CD14-positive monocyte (primary cell): ENCODE data around the gene PLD6. TPM values are rescaled to one million over a fixed set of nuclear protein-coding genes. Genes with fewer than 3 reads are reported as not detected.

Experiments used
- DNase-seq, 3 donors: peaks; one replicate each; pipeline ENCODE4 v3.0.0-alpha.2; 2011 to 2022
- H2AFZ ChIP-seq: 2 replicates; pipeline ENCODE4 v1.6.0; 2012; ENCODE audit warnings: mild to moderate bottlenecking, low read depth, low read length, inconsistent platforms; ENCODE audit not compliant: insufficient read depth, poor library complexity, severe bottlenecking
- H3K27ac ChIP-seq, 2 donors: 1 replicate in 1 of 2; 2 replicates in 1 of 2; pipeline ENCODE4 v1.5.1; 2012 to 2013; ENCODE audit warnings: low read length in 2 of 2, control low read depth in 1 of 2, inconsistent platforms in 1 of 2, low read depth in 1 of 2, mild to moderate bottlenecking in 1 of 2
- H3K27me3 ChIP-seq, 2 donors: one replicate each; pipeline versions ENCODE4 v1.6.0 to v1.6.1; 2011 to 2013; ENCODE audit warnings: low read length in 2 of 2; ENCODE audit not compliant: control insufficient read depth in 2 of 2, insufficient read depth in 2 of 2
- H3K36me3 ChIP-seq, 2 donors: replicated peaks in 1 of 2; 1 replicate in 1 of 2; 2 replicates in 1 of 2; pipeline versions ENCODE4 v1.5.1 to v1.6.1; 2012 to 2013; ENCODE audit warnings: low read length in 2 of 2, control low read depth in 1 of 2, inconsistent platforms in 1 of 2, mild to moderate bottlenecking in 1 of 2; ENCODE audit not compliant: insufficient read depth in 2 of 2, control insufficient read depth in 1 of 2
- H3K4me1 ChIP-seq, 2 donors: 1 replicate in 1 of 2; 2 replicates in 1 of 2; pipeline versions ENCODE4 v1.5.1 to v1.6.1; 2012 to 2013; ENCODE audit warnings: low read length in 2 of 2, control low read depth in 1 of 2, inconsistent platforms in 1 of 2, mild to moderate bottlenecking in 1 of 2, moderate library complexity in 1 of 2; ENCODE audit not compliant: insufficient read depth in 2 of 2, control insufficient read depth in 1 of 2
- H3K4me2 ChIP-seq: replicated peaks from 2 replicates; pipeline ENCODE3; 2012; ENCODE audit warnings: low read length, moderate library complexity, mild to moderate bottlenecking; ENCODE audit not compliant: poor library complexity, severe bottlenecking; ENCODE audit errors: extremely low read depth
- H3K4me3 ChIP-seq, 3 experiments: fragments of 200-600 bp in 1 of 3; sonication (generic) in 1 of 3; replicated peaks in 1 of 3; 1 replicate in 2 of 3; 2 replicates in 1 of 3; pipeline ENCODE4 v1.5.1; 2011 to 2013; ENCODE audit warnings: low read length in 3 of 3, mild to moderate bottlenecking in 3 of 3, control low read depth in 2 of 3, low read depth in 2 of 3, inconsistent platforms in 1 of 3, moderate library complexity in 1 of 3
- H3K79me2 ChIP-seq: 2 replicates; pipeline ENCODE4 v1.6.0; 2012; ENCODE audit warnings: mild to moderate bottlenecking, control low read depth, inconsistent platforms, low read length, moderate library complexity; ENCODE audit not compliant: insufficient read depth
- H3K9ac ChIP-seq: 2 replicates; pipeline ENCODE4 v1.6.0; 2017; ENCODE audit warnings: low read length, mild to moderate bottlenecking; ENCODE audit not compliant: insufficient read depth, poor library complexity, severe bottlenecking
- H3K9me3 ChIP-seq, 2 donors: replicated peaks in 1 of 2; 1 replicate in 1 of 2; 2 replicates in 1 of 2; pipeline versions ENCODE4 v1.5.1 to v1.6.1; 2012 to 2013; ENCODE audit warnings: low read length in 2 of 2, control low read depth in 1 of 2; ENCODE audit not compliant: control insufficient read depth in 1 of 2, insufficient read depth in 1 of 2
- H4K20me1 ChIP-seq: 2 replicates; pipeline ENCODE4 v1.6.0; 2012; ENCODE audit warnings: mild to moderate bottlenecking, low read length, control low read depth, moderate library complexity; ENCODE audit not compliant: insufficient read depth
- H3K27ac Mint-ChIP-seq, 7 donors: one replicate each; pipeline ENCODE4 v1.8.0; 2020; ENCODE audit warnings: mild to moderate bottlenecking in 7 of 7, mixed read lengths in 7 of 7, moderate library complexity in 6 of 7, inconsistent platforms in 2 of 7
- H3K27me3 Mint-ChIP-seq, 3 donors: one replicate each; pipeline ENCODE4 v1.8.0; 2021 to 2022; ENCODE audit warnings: low read depth in 3 of 3, mild to moderate bottlenecking in 3 of 3, mixed read lengths in 3 of 3, moderate library complexity in 3 of 3, inconsistent platforms in 1 of 3
- H3K36me3 Mint-ChIP-seq, 2 donors: one replicate each; pipeline ENCODE4 v1.8.0; 2020; ENCODE audit warnings: mixed read lengths in 2 of 2, inconsistent platforms in 1 of 2, mild to moderate bottlenecking in 1 of 2
- H3K4me1 Mint-ChIP-seq: one replicate; pipeline ENCODE4 v1.8.0; 2020; ENCODE audit warnings: mild to moderate bottlenecking, mixed read lengths
- H3K4me3 Mint-ChIP-seq, 2 donors: one replicate each; pipeline ENCODE4 v1.8.0; 2020; ENCODE audit warnings: mild to moderate bottlenecking in 2 of 2, mixed read lengths in 2 of 2, moderate library complexity in 1 of 2
- H3K9me3 Mint-ChIP-seq, 7 donors: one replicate each; pipeline ENCODE4 v1.8.0; 2020 to 2022; ENCODE audit warnings: mixed read lengths in 7 of 7, mild to moderate bottlenecking in 6 of 7, moderate library complexity in 6 of 7, inconsistent platforms in 2 of 7
- CTCF ChIP-seq: fragments of 200-600 bp; IDR thresholded peaks from one replicate; pipeline ENCODE4 v1.8.0; 2022; ENCODE audit warnings: antibody characterized with exemption, mild to moderate bottlenecking
- WGBS: methylation state at CpG from one replicate; pipeline ENCODE4 v1.1.5; 2013; ENCODE audit warnings: missing lambda C conversion rate; ENCODE audit not compliant: insufficient coverage; 5-methylcytosine and 5-hydroxymethylcytosine counted together
- intact Hi-C, 2 donors: fragments of 100-400 bp; cut with micrococcal nuclease; formaldehyde crosslinking; loops; one replicate each; pipeline versions ENCODE4 v1.15.0 to v1.15.1; 2023
- polyA plus RNA-seq, 3 donors: library from polyadenylated mRNA; depleted of rRNA in 1 of 3; unstranded in 2 of 3; stranded (reverse) in 1 of 3; fragments of 300-500 nt in 2 of 3; fragments of >200 nt in 1 of 3; fragmentation: Illumina TruSeq in 2 of 3; gene quantifications; 1 replicate in 2 of 3; 2 replicates in 1 of 3; pipeline ENCODE4 v1.2.3, GENCODE V29; 2012 to 2021

PLD6 gene
- polyA plus RNA-seq, 3 donors = 0.16 to 0.76 (median 0.50) TPM

- no peak for TF ChIP-seq CTCF
- peak within 1 kb of the TSS; percentile 76 to 100 for H3K27ac ChIP-seq
- Mint-ChIP-seq H3K4me1 (peaks cover 26% of the 10 kb centered on the region), H3K27me3 (peaks cover 0 to 5% (median 4%) of the 10 kb centered on the region in 3 donors), H3K36me3 (peaks cover 5 to 10% of the 10 kb centered on the region in 2 donors), H3K27ac (peak within 1 kb of the TSS; percentile 94 to 99 (median 99)), H3K4me3 (peak within 1 kb of the TSS; percentile 95 to 97), H3K9me3 (peaks cover 0 to 2% (median 0%) of the 10 kb centered on the region in 7 donors)
- H3K9ac ChIP-seq = peak within 1 kb of the TSS; percentile 99
- H3K36me3 ChIP-seq = peaks cover 7 to 9% of the 10 kb centered on the region in 2 donors
- intact Hi-C loops = loop anchor here (2.0 to 10.0 kb wide), 3 partner anchors 44 to 192 kb away; partner anchors contain the start of genes COPS3 (in 2 of the 2) and MPRIP (in 1 of the 2)
- H2AFZ ChIP-seq = peak within 1 kb of the TSS; percentile 98
- peaks cover 20 to 26% of the 10 kb centered on the region in 2 donors for H3K4me1 ChIP-seq
- peaks cover 38% of the 10 kb centered on the region for H4K20me1 ChIP-seq
- peak; percentile 89 to 93 (median 91) for DNase-seq
- peak within 1 kb of the TSS; percentile 94 to 98 (median 95) for H3K4me3 ChIP-seq
- H3K4me2 ChIP-seq = peak within 1 kb of the TSS; percentile 89
- no peaks in the 10 kb centered on the region for H3K9me3 ChIP-seq
- 0% methylated on average over 27 of the region's 53 CpGs for WGBS
- H3K79me2 ChIP-seq = peaks cover 47% of the 10 kb centered on the region
- H3K27me3 ChIP-seq = no peaks in the 10 kb centered on the region
Measured at GRCh38 chr17:17237026-17237799, 31.1 kb upstream of the PLD6 start, which contains the start of gene FLCN. TSS of gene FLCN (minus strand) at chr17:17237168. CDS start at chr17:17228137, 9,031 bp downstream.

GRCh38 chr17:17236295-17237025, 30.3 kb upstream of the PLD6 start:
- Histone ChIP-seq H3K4me1 (peaks cover 20 to 26% of the 10 kb centered on the region in 2 donors), H3K4me2 (peak overlapping the region; percentile 89), H3K36me3 (peaks cover 15 to 17% of the 10 kb centered on the region in 2 donors), H4K20me1 (peaks cover 45% of the 10 kb centered on the region), H3K9ac (peak overlapping the region; percentile 99), H3K27ac (peak overlapping the region; percentile 76 to 100), H2AFZ (peak overlapping the region; percentile 98), H3K79me2 (peaks cover 47% of the 10 kb centered on the region), H3K4me3 (peak overlapping the region; percentile 94 to 98 (median 95)), H3K27me3 (no peaks in the 10 kb centered on the region), H3K9me3 (no peaks in the 10 kb centered on the region)
- H3K4me1 Mint-ChIP-seq = peaks cover 26% of the 10 kb centered on the region
- DNase-seq = peak; percentile 12 to 29 (median 15)
- peaks cover 0 to 2% (median 0%) of the 10 kb centered on the region in 7 donors for H3K9me3 Mint-ChIP-seq
- H3K27me3 Mint-ChIP-seq = peaks cover 0 to 5% (median 4%) of the 10 kb centered on the region in 3 donors
- peak overlapping the region; percentile 95 to 97 for H3K4me3 Mint-ChIP-seq
- H3K36me3 Mint-ChIP-seq = peaks cover 13 to 18% of the 10 kb centered on the region in 2 donors
- intact Hi-C loops = loop anchor here (2.0 to 10.0 kb wide), 3 partner anchors 44 to 192 kb away; partner anchors contain the start of genes COPS3 (in 2 of the 2) and MPRIP (in 1 of the 2)
- H3K27ac Mint-ChIP-seq = peak overlapping the region; percentile 94 to 99 (median 99)
- WGBS = under 1% methylated on average over 26 of the region's 31 CpGs
- TF ChIP-seq CTCF = no peak
